Subcutaneous adipose tissue (tissue), 4 donors: Measurements from ENCODE around the gene C16orf46. TPM values are rescaled to one million over a fixed set of nuclear protein-coding genes. Genes with fewer than 3 reads are reported as not detected.

Source experiments
- CTCF ChIP-seq: fragments of 450-650 bp; IDR thresholded peaks from one replicate; pipeline ENCODE4 v1.5.1; 2016; ENCODE audit warnings: low read depth, mild to moderate bottlenecking, control low read depth, antibody characterized with exemption, moderate library complexity
- total RNA-seq, 4 donors: library from RNA; depleted of rRNA; stranded (reverse); fragments of >200 nt; gene quantifications; one replicate each; pipeline ENCODE4 v1.1.0, GENCODE V29; 2016

The C16orf46 gene, protein sequence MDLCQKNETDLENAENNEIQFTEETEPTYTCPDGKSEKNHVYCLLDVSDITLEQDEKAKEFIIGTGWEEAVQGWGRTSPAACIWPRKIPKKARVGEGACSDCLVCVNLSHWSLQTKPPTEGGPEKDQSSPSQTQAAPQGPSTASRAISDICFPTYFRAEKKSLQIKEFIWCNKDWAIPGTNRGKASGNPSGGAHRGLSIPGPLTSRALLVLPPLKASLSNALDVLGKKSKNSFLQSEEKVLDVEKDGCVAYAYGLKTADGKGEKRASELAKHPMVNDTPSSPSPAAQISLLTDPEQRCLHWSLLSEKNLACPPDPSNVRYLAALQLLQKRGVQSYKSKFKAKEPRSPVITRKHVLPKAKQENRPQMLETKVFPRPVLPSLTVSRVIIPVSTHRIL
- 1 to 10 TPM in 1 of 4 donors, under 1 TPM in 1, not detected in 2; 0.82 to 1.3 TPM for total RNA-seq

- TF ChIP-seq CTCF = no peak
These were observed at the start of gene C16orf46 for GRCh38 chr16:81077076-81077940. C16orf46 (minus strand) TSS chr16:81077238; CDS start chr16:81063955, 13,283 bp downstream.

GRCh38 chr16:81123092-81123852 lies 46.2 kb upstream of the C16orf46 start:
- TF ChIP-seq CTCF = no peak

- TF ChIP-seq CTCF = no peak
These were observed 44.5 kb upstream of the C16orf46 start for GRCh38 chr16:81121474-81121990.

GRCh38 chr16:81117436-81117835 lies 40.4 kb upstream of the C16orf46 start:
- TF ChIP-seq CTCF = no peak

GRCh38 chr16:81116285-81116684 lies 39.2 kb upstream of the C16orf46 start:
- no peak for TF ChIP-seq CTCF

DNA sequence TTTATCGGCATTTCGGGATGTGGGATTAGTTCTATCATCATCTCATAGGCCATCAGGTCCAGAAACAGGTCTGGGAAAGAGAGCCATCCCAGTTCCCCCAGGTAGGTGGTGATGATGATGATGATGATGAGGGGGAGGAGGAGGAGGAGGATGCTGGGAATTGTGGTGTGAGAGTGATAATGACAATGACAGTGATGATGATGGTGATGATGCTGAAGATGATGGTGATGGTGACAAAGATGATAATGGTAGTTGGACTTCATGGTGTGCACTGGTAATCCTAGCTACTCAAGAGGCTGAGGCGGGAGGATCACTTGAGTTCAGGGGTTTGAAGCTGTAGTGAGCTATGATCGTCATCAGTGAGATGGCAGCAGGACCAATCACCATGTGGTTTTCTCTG lies 35.4 kb upstream of the C16orf46 start:
- no peak for TF ChIP-seq CTCF
